Measurements from ENCODE around the gene DENND1A.
A peak's percentile ranks its signal among the peaks of the same experiment; 100 is the strongest.

DENND1A gene

GRCh38 chr9:123406691-123407216 lies 523.2 kb downstream of the DENND1A start:
- Histone ChIP-seq H3K4me3 (ENCODE audit: low read depth, low read length) (no peak overlapping the region), H3K36me3 (ENCODE audit: control insufficient read depth, insufficient read depth, low read length) (no peaks in the 10 kb centered on the region), H2AFZ (no peak overlapping the region), H3K27me3 (ENCODE audit: control insufficient read depth, insufficient read depth, low read length) (no peaks in the 10 kb centered on the region), H3K4me1 (no peaks in the 10 kb centered on the region), H3K27ac (no peak overlapping the region), H3K9ac (no peak overlapping the region), H3K79me2 (no peaks in the 10 kb centered on the region), H3K9me3 (ENCODE audit: control insufficient read depth, low read length) (no peaks in the 10 kb centered on the region), H3K4me2 (ENCODE audit: low read length) (no peak overlapping the region)
- TF ChIP-seq CTCF (IDR thresholded peaks at IDR 0.05): no peak

GRCh38 chr9:123406016-123406415 lies 523.9 kb downstream of the DENND1A start:
- Histone ChIP-seq H3K9me3 (ENCODE audit: control insufficient read depth, low read length) (no peaks in the 10 kb centered on the region), H3K36me3 (ENCODE audit: control insufficient read depth, insufficient read depth, low read length) (no peaks in the 10 kb centered on the region), H3K27ac (no peak overlapping the region), H3K4me3 (ENCODE audit: low read depth, low read length) (no peak overlapping the region), H3K27me3 (ENCODE audit: control insufficient read depth, insufficient read depth, low read length) (no peaks in the 10 kb centered on the region), H3K4me2 (ENCODE audit: low read length) (no peak overlapping the region), H3K4me1 (no peaks in the 10 kb centered on the region), H2AFZ (no peak overlapping the region), H3K79me2 (no peaks in the 10 kb centered on the region), H3K9ac (no peak overlapping the region)
- no peak for TF ChIP-seq CTCF (IDR thresholded peaks at IDR 0.05)

GRCh38 chr9:123402981-123403509 lies 526.9 kb downstream of the DENND1A start:
- Histone ChIP-seq H3K4me2 (ENCODE audit: low read length) (no peak overlapping the region), H3K4me1 (no peaks in the 10 kb centered on the region), H3K27ac (no peak overlapping the region), H3K36me3 (ENCODE audit: control insufficient read depth, insufficient read depth, low read length) (no peaks in the 10 kb centered on the region), H3K27me3 (ENCODE audit: control insufficient read depth, insufficient read depth, low read length) (no peaks in the 10 kb centered on the region), H3K4me3 (ENCODE audit: low read depth, low read length) (no peak overlapping the region), H2AFZ (no peak overlapping the region), H3K9me3 (ENCODE audit: control insufficient read depth, low read length) (no peaks in the 10 kb centered on the region), H3K9ac (no peak overlapping the region), H3K79me2 (no peaks in the 10 kb centered on the region)
- TF ChIP-seq CTCF (IDR thresholded peaks at IDR 0.05): no peak

GRCh38 chr9:123401879-123402513 lies 527.9 kb downstream of the DENND1A start:
- H3K36me3 ChIP-seq (ENCODE audit: control insufficient read depth, insufficient read depth, low read length): no peaks in the 10 kb centered on the region
- H3K27me3 ChIP-seq (ENCODE audit: control insufficient read depth, insufficient read depth, low read length): no peaks in the 10 kb centered on the region
- H3K9me3 ChIP-seq (ENCODE audit: control insufficient read depth, low read length): no peaks in the 10 kb centered on the region
- no peaks in the 10 kb centered on the region for H3K79me2 ChIP-seq
- H3K4me1 ChIP-seq: no peaks in the 10 kb centered on the region
- no peak overlapping the region for H3K9ac ChIP-seq
- no peak overlapping the region for H2AFZ ChIP-seq
- H3K27ac ChIP-seq: no peak overlapping the region
- no peak overlapping the region for H3K4me2 ChIP-seq (ENCODE audit: low read length)
- H3K4me3 ChIP-seq (ENCODE audit: low read depth, low read length): no peak overlapping the region
- TF ChIP-seq CTCF (IDR thresholded peaks at IDR 0.05): peak; percentile 30
